Erythroblast (primary cell): ENCODE measurements around the gene PHACTR3.
"Not testable (repeated sequence)": the region's sequence is repeated elsewhere in the genome, so short reads cannot be mapped to it uniquely, and the experiment has no call there.

ENCODE experiments used
- GATA1 ChIP-seq: IDR thresholded peaks from 2 replicates; pipeline ENCODE4 v1.6.1; 2011; ENCODE audit warnings: low read depth, mild to moderate bottlenecking, control low read depth, low read length, moderate library complexity
- POLR2A ChIP-seq: IDR thresholded peaks from 2 replicates; pipeline ENCODE4 v1.6.1; 2011; ENCODE audit warnings: mild to moderate bottlenecking, low read length

GRCh38 chr20:59856526-59856925 lies 252.2 kb downstream of the PHACTR3 start:
- TF ChIP-seq POLR2A, GATA1: not testable (repeated sequence)
